K562 (cell line): Measurements from ENCODE around the gene EVA1A.

Experiments used
- BRCA1 ChIP-seq, 2 experiments: fragments of 450-650 bp in 1 of 2; sonication (generic) in 1 of 2; formaldehyde crosslinking in 1 of 2; IDR thresholded peaks; 2 replicates each; pipeline versions ENCODE4 v1.5.0 to v1.6.1; 2017 to 2020; ENCODE audit warnings: mild to moderate bottlenecking in 1 of 2, missing genetic modification reagents in 1 of 2
- CTCF ChIP-seq, 3 experiments: IDR thresholded peaks in 2 of 3; conservative IDR thresholded peaks in 1 of 3; 2 replicates each; pipeline ENCODE4 v1.5.1; 2011 to 2012; ENCODE audit warnings: low read length in 3 of 3, mild to moderate bottlenecking in 3 of 3, control low read depth in 2 of 3, improper control_type of control experiment in 1 of 3, inconsistent platforms in 1 of 3, low read depth in 1 of 3, mixed read lengths in 1 of 3, moderate library complexity in 1 of 3; ENCODE audit not compliant: insufficient read depth in 2 of 3
- E2F5 ChIP-seq: sonication (generic); formaldehyde crosslinking; IDR thresholded peaks from 2 replicates; pipeline ENCODE4 v1.8.0; 2022; ENCODE audit warnings: mild to moderate bottlenecking, missing genetic modification reagents
- EP300 ChIP-seq: IDR thresholded peaks from 2 replicates; pipeline ENCODE4 v1.6.1; 2012; ENCODE audit warnings: low read length, improper control_type of control experiment
- GATAD2B ChIP-seq: fragments of 450-650 bp; IDR thresholded peaks from 2 replicates; pipeline ENCODE4 v1.6.1; 2017; ENCODE audit warnings: mild to moderate bottlenecking, borderline replicate concordance
- HNRNPLL ChIP-seq: fragments of 200-400 bp; formaldehyde crosslinking; IDR thresholded peaks from 2 replicates; pipeline ENCODE4 v1.6.1; 2017; ENCODE audit warnings: low read length, low read depth, mild to moderate bottlenecking; ENCODE audit not compliant: poor library complexity, severe bottlenecking
- MTA3 ChIP-seq: fragments of 450-650 bp; formaldehyde crosslinking; IDR thresholded peaks from 2 replicates; pipeline ENCODE4 v1.6.1; 2017; ENCODE audit warnings: mild to moderate bottlenecking, borderline replicate concordance
- MYC ChIP-seq, 2 experiments: fragments of 250-450 bp in 1 of 2; sonication (Bioruptor Pico) in 1 of 2; IDR thresholded peaks; 2 replicates each; pipeline versions ENCODE4 v1.5.1 to v1.6.1; 2012 to 2021; ENCODE audit warnings: low read depth in 2 of 2, borderline replicate concordance in 1 of 2, improper control_type of control experiment in 1 of 2, low read length in 1 of 2, mild to moderate bottlenecking in 1 of 2, moderate library complexity in 1 of 2
- POLR2A ChIP-seq: fragments of 450-650 bp; conservative IDR thresholded peaks from 2 replicates; pipeline ENCODE4 v1.6.1; 2016
- SAFB2 ChIP-seq: fragments of 200-400 bp; formaldehyde crosslinking; IDR thresholded peaks from 2 replicates; pipeline ENCODE4 v1.6.1; 2018; ENCODE audit warnings: borderline replicate concordance, low read length, low read depth, moderate library complexity; ENCODE audit not compliant: severe bottlenecking
- ZBTB8A ChIP-seq: fragments of 450-650 bp; IDR thresholded peaks from 2 replicates; pipeline ENCODE4 v1.6.1; 2018; ENCODE audit warnings: mild to moderate bottlenecking, moderate library complexity; ENCODE audit not compliant: partially characterized antibody
- ZNF318 ChIP-seq, 2 experiments: fragments of 450-650 bp; IDR thresholded peaks; 2 replicates each; pipeline ENCODE4 v1.6.1; 2016; ENCODE audit warnings: mild to moderate bottlenecking in 2 of 2, borderline replicate concordance in 1 of 2, low read depth in 1 of 2, moderate library complexity in 1 of 2
- ZNF695 ChIP-seq: fragments of 450-650 bp; formaldehyde crosslinking; IDR thresholded peaks from 2 replicates; pipeline ENCODE4 v1.4.0; 2020; ENCODE audit warnings: mild to moderate bottlenecking, moderate library complexity
- TF ChIP-seq, protein P1 (sequence below), 2 experiments: IDR thresholded peaks; 2 replicates each; pipeline ENCODE4 v1.6.1; 2011; ENCODE audit warnings: borderline replicate concordance in 1 of 2, control low read depth in 1 of 2, low read depth in 1 of 2, low read length in 1 of 2, mild to moderate bottlenecking in 1 of 2, mixed read lengths in 1 of 2, moderate library complexity in 1 of 2; ENCODE audit not compliant: insufficient read depth in 1 of 2, insufficient read length in 1 of 2, poor library complexity in 1 of 2, severe bottlenecking in 1 of 2; ENCODE audit errors: extremely low read depth in 1 of 2

GRCh38 chr2:75491129-75491753, 69.5 kb downstream of the EVA1A start:
- TF ChIP-seq POLR2A, result no peak
- TF ChIP-seq, protein P1, sequence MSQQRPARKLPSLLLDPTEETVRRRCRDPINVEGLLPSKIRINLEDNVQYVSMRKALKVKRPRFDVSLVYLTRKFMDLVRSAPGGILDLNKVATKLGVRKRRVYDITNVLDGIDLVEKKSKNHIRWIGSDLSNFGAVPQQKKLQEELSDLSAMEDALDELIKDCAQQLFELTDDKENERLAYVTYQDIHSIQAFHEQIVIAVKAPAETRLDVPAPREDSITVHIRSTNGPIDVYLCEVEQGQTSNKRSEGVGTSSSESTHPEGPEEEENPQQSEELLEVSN (IDR thresholded peaks at IDR 0.05; ENCODE audit: borderline replicate concordance in 1 of 2, extremely low read depth in 1 of 2, insufficient read depth in 1 of 2, insufficient read length in 1 of 2, low read depth in 1 of 2, low read length in 1 of 2, poor library complexity in 1 of 2, severe bottlenecking in 1 of 2), result no peak
- no peak for TF ChIP-seq GATAD2B
- TF ChIP-seq BRCA1 (IDR thresholded peaks at IDR 0.05), result no peak
- TF ChIP-seq BRCA1 (CRISPR knock-in tag; IDR thresholded peaks at IDR 0.05), result no peak
- no peak for TF ChIP-seq SAFB2
- no peak for TF ChIP-seq HNRNPLL
- no peak for TF ChIP-seq MTA3
- TF ChIP-seq CTCF (IDR thresholded peaks at IDR 0.05 in 2 of 3, conservative IDR thresholded peaks at IDR 0.05 in 1 of 3; ENCODE audit: insufficient read depth in 2 of 3, low read depth in 1 of 3, low read length in 3 of 3), result no peak
- TF ChIP-seq EP300, result no peak
- TF ChIP-seq MYC (IDR thresholded peaks at IDR 0.05; ENCODE audit: low read depth, low read length), result no peak
- TF ChIP-seq MYC (CRISPR knock-in tag; IDR thresholded peaks at IDR 0.05; ENCODE audit: borderline replicate concordance, low read depth), result no peak
- no peak for TF ChIP-seq ZNF318 (IDR thresholded peaks at IDR 0.05; ENCODE audit: borderline replicate concordance in 1 of 2, low read depth in 1 of 2)
- TF ChIP-seq ZBTB8A, result no peak
- no peak for TF ChIP-seq E2F5 (CRISPR knock-in tag)
- TF ChIP-seq ZNF695 (CRISPR knock-in tag), result no peak
